Central memory CD4-positive, alpha-beta T cell (primary cell): ENCODE measurements around the gene CPT1C.

Experiments used
- DNase-seq: peaks from one replicate; pipeline ENCODE4 v3.0.0; 2022

CPT1C gene

GRCh38 chr19:49662011-49662410 lies 28.9 kb upstream of the CPT1C start:
- no peak for DNase-seq

GRCh38 chr19:49663224-49663623 lies 27.7 kb upstream of the CPT1C start:
- DNase-seq = no peak

GRCh38 chr19:49664171-49665035 lies 26.5 kb upstream of the CPT1C start:
- DNase-seq = peak; percentile 81

GRCh38 chr19:49665036-49665350 lies 25.9 kb upstream of the CPT1C start:
- no peak for DNase-seq

- DNase-seq = peak; percentile 98
These were observed 25.4 kb upstream of the CPT1C start, which contains the start of the genes BCL2L12 and IRF3 for GRCh38 chr19:49665351-49666119. TSS of gene BCL2L12 (plus strand) at chr19:49665933. CDS start at chr19:49666693, 760 bp downstream. TSS of gene IRF3 (minus strand) at chr19:49665857. CDS start at chr19:49664838, 1,019 bp downstream.

GRCh38 chr19:49666120-49666444 lies 24.8 kb upstream of the CPT1C start:
- no peak for DNase-seq

- DNase-seq = no peak
These were observed 23.4 kb upstream of the CPT1C start for GRCh38 chr19:49667473-49667872.

- no peak for DNase-seq
These were observed 21.4 kb upstream of the CPT1C start for GRCh38 chr19:49669516-49669915.

- DNase-seq = peak; percentile 61
These were observed 18.6 kb upstream of the CPT1C start for GRCh38 chr19:49672131-49672919.

- DNase-seq = no peak
These were observed 14.7 kb upstream of the CPT1C start for GRCh38 chr19:49676136-49676783.

GRCh38 chr19:49676784-49677230 lies 14.1 kb upstream of the CPT1C start:
- DNase-seq = peak; percentile 98

- DNase-seq = peak; percentile 63
These were observed 13.6 kb upstream of the CPT1C start, which contains the start of gene PRMT1 for GRCh38 chr19:49677231-49677900. TSS of gene PRMT1 (plus strand) at chr19:49677271. CDS start at chr19:49677281, 10 bp downstream.

- peak; percentile 76 for DNase-seq
These were observed 12.8 kb upstream of the CPT1C start for GRCh38 chr19:49677901-49678674.

GRCh38 chr19:49678985-49679770 lies 11.7 kb upstream of the CPT1C start:
- DNase-seq = no peak

- no peak for DNase-seq
These were observed 11.0 kb upstream of the CPT1C start for GRCh38 chr19:49679771-49680413.

- DNase-seq = peak; percentile 85
These were observed 10.2 kb upstream of the CPT1C start for GRCh38 chr19:49680421-49681351.

GRCh38 chr19:49681830-49682229 lies 9.1 kb upstream of the CPT1C start:
- no peak for DNase-seq

- DNase-seq = no peak
These were observed 8.6 kb upstream of the CPT1C start for GRCh38 chr19:49682274-49682673.
